Neural progenitor cell (in vitro differentiated cells): ENCODE data around the gene MACROD2. TPM values are rescaled to one million over a fixed set of nuclear protein-coding genes. Genes with fewer than 3 reads are reported as not detected.

Source experiments
- DNase-seq: peaks from one replicate; pipeline ENCODE4 v3.0.0-alpha.2; 2016; ENCODE audit warnings: low spot score
- H2AFZ ChIP-seq: fragments of 200-600 bp; sonication (generic); replicated peaks from 2 replicates; pipeline ENCODE4 v1.6.1; 2016; ENCODE audit warnings: antibody characterized with exemption
- H3F3A ChIP-seq: fragments of 200-600 bp; sonication (generic); 2 replicates; pipeline ENCODE4 v1.6.1; 2016; ENCODE audit warnings: antibody characterized with exemption, low read depth
- H3K27ac ChIP-seq: fragments of 200-600 bp; sonication (generic); 2 replicates; pipeline ENCODE4 v1.5.1; 2016; ENCODE audit warnings: mild to moderate bottlenecking
- H3K27me3 ChIP-seq: fragments of 200-600 bp; sonication (generic); 2 replicates; pipeline ENCODE4 v1.6.1; 2016; ENCODE audit warnings: mild to moderate bottlenecking, moderate library complexity
- H3K36me3 ChIP-seq: fragments of 200-600 bp; sonication (generic); 2 replicates; pipeline ENCODE4 v1.5.1; 2016
- H3K4me1 ChIP-seq: fragments of 200-600 bp; sonication (generic); 2 replicates; pipeline ENCODE4 v1.6.1; 2016; ENCODE audit warnings: mixed run types
- H3K4me2 ChIP-seq: fragments of 200-600 bp; sonication (generic); 2 replicates; pipeline ENCODE4 v1.6.1; 2016
- H3K4me3 ChIP-seq: fragments of 200-600 bp; sonication (generic); 2 replicates; pipeline ENCODE4 v1.5.1; 2016
- H3K79me2 ChIP-seq: fragments of 200-600 bp; sonication (generic); 2 replicates; pipeline ENCODE4 v1.6.1; 2016; ENCODE audit warnings: low read depth
- H3K9ac ChIP-seq: fragments of 200-600 bp; sonication (generic); 2 replicates; pipeline ENCODE4 v1.6.1; 2016
- H3K9me3 ChIP-seq: fragments of 200-600 bp; sonication (generic); 2 replicates; pipeline ENCODE4 v1.5.1; 2016; ENCODE audit warnings: low read depth
- H4K20me1 ChIP-seq: fragments of 200-600 bp; sonication (generic); 2 replicates; pipeline ENCODE4 v1.6.1; 2016; ENCODE audit warnings: low read depth
- H3K27ac Mint-ChIP-seq: 3 replicates; pipeline ENCODE4 v1.8.0; 2021; ENCODE audit warnings: mixed read lengths
- H3K27me3 Mint-ChIP-seq: 2 replicates; pipeline ENCODE4 v1.8.0; 2022; ENCODE audit warnings: low read depth, mild to moderate bottlenecking, inconsistent platforms, moderate library complexity, mixed read lengths; ENCODE audit not compliant: insufficient read depth
- H3K36me3 Mint-ChIP-seq: 3 replicates; pipeline ENCODE4 v1.8.0; 2021; ENCODE audit warnings: mixed read lengths
- H3K4me1 Mint-ChIP-seq: 3 replicates; pipeline ENCODE4 v1.8.0; 2021; ENCODE audit warnings: mixed read lengths
- H3K4me3 Mint-ChIP-seq: 3 replicates; pipeline ENCODE4 v1.8.0; 2021; ENCODE audit warnings: mild to moderate bottlenecking, moderate library complexity, mixed read lengths
- H3K9me3 Mint-ChIP-seq: 3 replicates; pipeline ENCODE4 v1.8.0; 2020; ENCODE audit warnings: mixed read lengths
- CTCF ChIP-seq: fragments of 200-600 bp; sonication (generic); IDR thresholded peaks from 2 replicates; pipeline ENCODE4 v1.5.1; 2017; ENCODE audit warnings: antibody characterized with exemption, mild to moderate bottlenecking
- EZH2 ChIP-seq: fragments of 200-600 bp; sonication (generic); IDR thresholded peaks from 2 replicates; pipeline ENCODE4 v1.6.1; 2017; ENCODE audit warnings: antibody characterized with exemption, mild to moderate bottlenecking, moderate library complexity
- EZH2phosphoT487 ChIP-seq: fragments of 200-600 bp; sonication (generic); IDR thresholded peaks from 2 replicates; pipeline ENCODE4 v1.6.1; 2017; ENCODE audit warnings: antibody characterized with exemption
- total RNA-seq: library from RNA; depleted of rRNA; stranded (reverse); fragments of >200 nt; gene quantifications from 2 replicates; pipeline ENCODE4 v1.2.3, GENCODE V29; 2015; ENCODE audit warnings: low replicate concordance

The MACROD2 gene
- total RNA-seq, 1 donor from 2014 or later, result 11.9 TPM

DNA sequence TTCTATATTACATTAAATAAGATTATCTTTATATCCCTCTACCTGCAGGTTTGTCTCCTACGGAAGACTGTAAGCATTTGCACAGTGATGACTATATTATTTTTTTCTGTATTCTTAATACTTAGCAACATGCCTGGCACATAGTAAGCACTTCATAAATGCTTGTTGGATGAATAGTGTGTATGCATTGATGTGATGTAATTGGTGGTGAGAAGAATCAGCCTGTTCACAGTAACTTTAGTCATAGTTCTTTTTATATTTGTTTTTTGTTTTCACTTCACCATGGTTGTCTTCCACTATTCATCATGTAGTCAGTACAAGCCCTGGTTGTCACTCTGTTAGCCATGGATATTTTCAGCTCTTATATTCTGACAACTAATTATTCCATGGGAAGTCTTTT is 526.1 kb downstream of the MACROD2 start:
- Histone ChIP-seq H3K9ac (no peak overlapping the region), H3K4me1 (no peaks in the 10 kb centered on the region), H3K4me2 (no peak overlapping the region), H3K4me3 (no peak overlapping the region), H3K27me3 (no peaks in the 10 kb centered on the region), H3K36me3 (no peaks in the 10 kb centered on the region), H4K20me1 (no peaks in the 10 kb centered on the region), H2AFZ (no peak overlapping the region), H3K9me3 (no peaks in the 10 kb centered on the region), H3F3A (no peaks in the 10 kb centered on the region), H3K79me2 (no peaks in the 10 kb centered on the region), H3K27ac (no peak overlapping the region)
- DNase-seq, result no peak
- H3K4me1 Mint-ChIP-seq, result no peaks in the 10 kb centered on the region
- TF ChIP-seq CTCF, result no peak
- TF ChIP-seq EZH2phosphoT487, result no peak
- no peak for TF ChIP-seq EZH2
- H3K27ac Mint-ChIP-seq, result no peak overlapping the region
- H3K9me3 Mint-ChIP-seq, result peaks cover 1% of the 10 kb centered on the region
- no peak overlapping the region for H3K4me3 Mint-ChIP-seq
- peaks cover 2% of the 10 kb centered on the region for H3K27me3 Mint-ChIP-seq
- H3K36me3 Mint-ChIP-seq, result no peaks in the 10 kb centered on the region

DNA sequence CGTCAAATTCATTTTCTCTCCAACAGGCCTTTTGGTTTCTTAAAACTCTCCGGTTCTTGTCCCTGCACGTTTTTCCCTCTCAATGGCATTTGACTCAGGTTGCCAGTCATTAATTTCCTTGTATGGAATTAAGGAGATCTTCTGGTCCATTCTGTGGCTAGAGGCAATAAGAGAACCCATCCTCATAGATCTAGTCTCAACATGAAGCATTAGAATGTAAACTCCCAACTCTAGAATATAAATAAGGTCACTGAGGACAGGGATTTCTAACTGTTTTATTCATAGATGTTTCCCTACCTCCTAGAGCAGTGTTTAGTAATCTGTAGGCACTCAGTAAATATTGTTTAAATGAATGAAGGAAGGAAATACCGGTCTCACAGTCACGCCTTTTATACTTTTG is 527.3 kb downstream of the MACROD2 start:
- no peaks in the 10 kb centered on the region for H3K79me2 ChIP-seq
- no peaks in the 10 kb centered on the region for H3K9me3 Mint-ChIP-seq
- no peak overlapping the region for H3K27ac Mint-ChIP-seq
- H2AFZ ChIP-seq, result no peak overlapping the region
- no peak overlapping the region for H3K9ac ChIP-seq
- no peak for DNase-seq
- H3K27ac ChIP-seq, result no peak overlapping the region
- H3K4me3 Mint-ChIP-seq, result no peak overlapping the region
- no peak overlapping the region for H3K4me2 ChIP-seq
- no peaks in the 10 kb centered on the region for H3K36me3 Mint-ChIP-seq
- no peaks in the 10 kb centered on the region for H3K9me3 ChIP-seq
- no peaks in the 10 kb centered on the region for H4K20me1 ChIP-seq
- no peaks in the 10 kb centered on the region for H3K27me3 ChIP-seq
- no peak for TF ChIP-seq CTCF
- TF ChIP-seq EZH2, result no peak
- TF ChIP-seq EZH2phosphoT487, result no peak
- no peaks in the 10 kb centered on the region for H3F3A ChIP-seq
- H3K4me1 Mint-ChIP-seq, result no peaks in the 10 kb centered on the region
- no peaks in the 10 kb centered on the region for H3K4me1 ChIP-seq
- H3K4me3 ChIP-seq, result no peak overlapping the region
- no peaks in the 10 kb centered on the region for H3K36me3 ChIP-seq
- peaks cover 2% of the 10 kb centered on the region for H3K27me3 Mint-ChIP-seq

DNA sequence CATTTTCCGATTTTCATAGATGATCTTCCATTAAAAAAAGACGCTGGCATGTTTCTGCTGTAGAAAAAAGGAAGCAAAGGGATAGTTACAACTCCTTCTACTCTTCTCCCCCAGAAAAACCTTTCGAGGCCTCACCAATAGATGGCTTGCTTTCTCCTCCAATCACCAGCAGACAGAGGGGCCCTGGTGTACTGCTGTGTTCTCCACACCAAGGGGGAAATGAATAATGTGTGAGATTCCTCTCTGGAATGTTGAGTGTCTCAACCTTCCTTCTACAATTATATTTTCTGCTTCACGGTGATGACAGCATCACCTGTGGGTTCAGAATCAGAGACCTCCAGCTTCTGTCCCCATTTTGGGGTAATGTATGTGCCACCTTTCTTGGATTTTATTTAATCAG is 527.8 kb downstream of the MACROD2 start:
- H3K4me3 Mint-ChIP-seq, result no peak overlapping the region
- peaks cover 2% of the 10 kb centered on the region for H3K27me3 Mint-ChIP-seq
- Histone ChIP-seq H3K4me3 (no peak overlapping the region), H2AFZ (no peak overlapping the region), H3K79me2 (no peaks in the 10 kb centered on the region), H4K20me1 (no peaks in the 10 kb centered on the region), H3F3A (no peaks in the 10 kb centered on the region), H3K4me2 (no peak overlapping the region), H3K27me3 (no peaks in the 10 kb centered on the region), H3K9ac (no peak overlapping the region), H3K27ac (no peak overlapping the region), H3K9me3 (no peaks in the 10 kb centered on the region), H3K36me3 (no peaks in the 10 kb centered on the region), H3K4me1 (no peaks in the 10 kb centered on the region)
- H3K36me3 Mint-ChIP-seq, result no peaks in the 10 kb centered on the region
- no peak for TF ChIP-seq EZH2
- no peak for TF ChIP-seq EZH2phosphoT487
- TF ChIP-seq CTCF, result no peak
- DNase-seq, result no peak
- H3K9me3 Mint-ChIP-seq, result no peaks in the 10 kb centered on the region
- H3K27ac Mint-ChIP-seq, result no peak overlapping the region
- H3K4me1 Mint-ChIP-seq, result no peaks in the 10 kb centered on the region

DNA sequence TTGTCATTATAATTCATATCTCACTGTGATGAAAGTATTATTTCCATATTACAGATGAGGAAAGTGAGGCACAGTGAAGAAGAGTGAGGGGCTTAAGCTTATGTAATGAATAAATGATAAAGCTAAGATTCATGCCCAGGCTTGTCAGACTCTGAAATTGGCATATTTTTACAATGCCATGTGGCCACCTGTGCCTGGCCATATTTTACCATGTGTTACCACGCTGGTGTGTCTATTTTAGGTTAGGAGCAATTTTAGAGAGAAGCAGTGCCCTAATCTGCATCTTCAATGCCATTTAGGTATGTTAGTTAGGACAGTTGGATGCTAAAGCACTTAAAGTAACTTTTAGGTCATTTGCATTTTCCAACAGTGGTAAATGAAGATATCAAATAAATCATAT is 530.1 kb downstream of the MACROD2 start:
- no peak overlapping the region for H3K4me2 ChIP-seq
- Mint-ChIP-seq H3K36me3 (no peaks in the 10 kb centered on the region), H3K9me3 (no peaks in the 10 kb centered on the region), H3K27me3 (peaks cover 2% of the 10 kb centered on the region), H3K4me1 (no peaks in the 10 kb centered on the region), H3K27ac (no peak overlapping the region), H3K4me3 (no peak overlapping the region)
- H3K27ac ChIP-seq, result no peak overlapping the region
- H3K9me3 ChIP-seq, result no peaks in the 10 kb centered on the region
- H3K4me3 ChIP-seq, result no peak overlapping the region
- no peak for DNase-seq
- no peaks in the 10 kb centered on the region for H3K79me2 ChIP-seq
- H3K27me3 ChIP-seq, result no peaks in the 10 kb centered on the region
- no peak overlapping the region for H3K9ac ChIP-seq
- no peak for TF ChIP-seq EZH2
- no peak for TF ChIP-seq CTCF
- TF ChIP-seq EZH2phosphoT487, result no peak
- H2AFZ ChIP-seq, result no peak overlapping the region
- H3K36me3 ChIP-seq, result no peaks in the 10 kb centered on the region
- H4K20me1 ChIP-seq, result no peaks in the 10 kb centered on the region
- no peaks in the 10 kb centered on the region for H3K4me1 ChIP-seq
- H3F3A ChIP-seq, result no peaks in the 10 kb centered on the region
